NK-92 treated with Interleukin-12 subunit alpha and Interleukin-12 subunit beta, amount 100 ng/mL, for 24 hours (cell line): ENCODE data around the gene ZFP1.

Experiments used
- DNase-seq: peaks from one replicate; lab custom pipeline; 2025; lab: John Stamatoyannopoulos, UW

Gene ZFP1

DNA sequence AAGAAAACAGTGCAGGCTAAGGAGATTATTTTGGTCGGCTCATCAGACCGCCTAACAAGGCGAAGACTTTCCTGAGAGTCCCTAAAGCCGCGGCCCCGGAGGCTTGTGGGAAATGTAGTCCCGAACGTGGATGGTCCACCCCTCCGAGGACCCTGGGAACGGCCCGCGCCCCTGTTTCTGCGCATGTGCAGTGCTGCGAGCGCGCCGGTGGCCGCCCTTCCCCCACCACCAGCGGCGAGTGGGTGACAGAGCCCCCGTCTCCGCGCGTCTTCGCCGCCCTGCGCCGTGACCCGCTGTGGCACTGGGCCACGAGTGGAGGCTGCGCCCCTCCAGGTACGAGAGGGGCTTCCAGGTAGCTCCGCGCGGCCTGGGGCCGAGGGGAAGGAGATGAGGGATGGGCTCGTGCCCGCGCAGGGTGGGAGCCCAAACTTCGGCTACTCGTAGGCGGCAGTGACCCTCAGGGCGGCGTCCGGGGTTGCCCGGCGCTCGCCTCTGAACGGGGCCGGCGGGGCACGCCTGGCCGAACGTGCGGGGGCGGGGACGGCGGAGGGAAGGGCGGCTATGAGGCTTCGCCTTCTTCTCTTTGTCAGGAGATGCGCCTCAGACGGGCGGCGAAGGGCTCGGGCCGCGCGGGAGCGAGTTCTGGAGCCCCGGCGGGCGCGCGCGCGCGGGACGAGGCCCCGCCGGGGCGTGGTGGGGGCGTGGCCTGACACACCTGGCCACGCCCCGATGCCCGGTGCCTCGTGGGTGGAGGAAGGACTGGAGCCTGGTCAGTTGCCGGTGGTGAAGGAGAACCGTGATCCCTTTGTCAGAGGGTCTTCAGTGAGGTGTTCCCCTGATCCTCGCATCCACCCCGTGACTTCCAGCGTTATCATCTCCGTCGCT lies at the start of gene ZFP1:
ZFP1 (plus strand) TSS at position 214 of the 885 bp plus-strand sequence. CDS start 4,428 bp downstream, outside the sequence.
- DNase-seq, result peak; percentile 89

GRCh38 chr16:75099075-75099667 lies 49.2 kb upstream of the ZFP1 start:
- no peak for DNase-seq

GRCh38 chr16:75099738-75100602 lies 48.4 kb upstream of the ZFP1 start:
- no peak for DNase-seq

- DNase-seq, result no peak
These were observed 47.7 kb upstream of the ZFP1 start for GRCh38 chr16:75100603-75100990.

DNA sequence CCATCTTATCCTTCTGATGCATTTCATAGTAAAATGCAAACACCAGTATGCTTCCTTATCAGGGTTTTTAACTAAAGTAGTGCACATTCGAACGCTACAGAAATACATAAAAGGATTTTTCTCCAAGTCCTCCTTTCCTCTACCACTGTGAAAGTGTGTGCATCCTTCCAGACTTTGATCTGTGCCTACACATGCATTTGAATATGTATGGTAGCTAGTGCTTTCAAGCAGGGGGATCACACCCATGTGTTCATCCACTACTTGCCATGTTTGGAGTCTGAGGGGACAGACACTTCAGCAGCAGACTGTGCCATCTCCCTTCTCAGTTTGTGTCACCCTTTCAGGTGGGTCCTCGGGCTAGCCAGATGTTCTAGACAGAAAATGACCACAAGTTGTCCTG lies 46.7 kb upstream of the ZFP1 start:
- DNase-seq, result no peak

DNA sequence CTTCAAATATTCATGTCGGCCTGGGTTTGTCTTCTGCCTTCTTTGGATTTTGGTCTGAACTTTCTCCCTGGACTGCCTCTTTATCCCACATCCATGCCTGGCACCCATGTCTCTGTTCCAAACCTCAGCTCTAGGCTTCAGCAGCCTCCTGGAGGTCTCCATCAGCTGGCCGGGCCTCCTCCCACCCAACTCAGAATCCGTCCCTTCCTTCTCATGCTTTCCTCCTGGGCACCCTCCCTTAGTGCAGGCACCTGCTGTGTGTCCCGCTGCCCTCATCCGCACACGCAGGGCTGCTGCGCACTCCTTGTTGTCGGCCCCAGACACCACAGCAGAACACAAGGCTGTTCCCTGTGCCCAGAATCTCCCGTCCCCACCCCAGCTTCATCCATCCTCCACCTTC lies 45.7 kb upstream of the ZFP1 start:
- DNase-seq, result no peak

DNA sequence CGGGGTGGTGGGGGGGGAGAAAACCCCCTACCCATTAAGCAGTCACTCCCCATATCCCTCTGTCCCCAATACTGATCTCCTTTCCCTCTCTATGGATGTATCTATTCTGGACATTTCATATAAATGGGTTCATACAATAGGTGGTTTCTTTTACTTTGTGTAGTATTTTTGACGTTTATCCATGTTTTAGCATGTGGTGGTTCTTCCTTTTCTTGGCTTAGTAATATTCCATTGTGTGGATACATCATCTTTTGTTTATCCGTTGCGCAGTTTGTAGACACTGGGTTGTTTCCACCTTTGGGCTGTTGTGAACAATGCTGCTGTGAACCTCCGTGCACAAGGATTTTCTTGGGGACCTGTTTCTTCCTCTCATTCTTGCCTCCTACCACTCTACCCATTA lies 44.3 kb upstream of the ZFP1 start:
- no peak for DNase-seq

GRCh38 chr16:75104836-75105235 lies 43.5 kb upstream of the ZFP1 start:
- no peak for DNase-seq

- DNase-seq, result no peak
These were observed 42.8 kb upstream of the ZFP1 start for GRCh38 chr16:75105306-75106061.

DNA sequence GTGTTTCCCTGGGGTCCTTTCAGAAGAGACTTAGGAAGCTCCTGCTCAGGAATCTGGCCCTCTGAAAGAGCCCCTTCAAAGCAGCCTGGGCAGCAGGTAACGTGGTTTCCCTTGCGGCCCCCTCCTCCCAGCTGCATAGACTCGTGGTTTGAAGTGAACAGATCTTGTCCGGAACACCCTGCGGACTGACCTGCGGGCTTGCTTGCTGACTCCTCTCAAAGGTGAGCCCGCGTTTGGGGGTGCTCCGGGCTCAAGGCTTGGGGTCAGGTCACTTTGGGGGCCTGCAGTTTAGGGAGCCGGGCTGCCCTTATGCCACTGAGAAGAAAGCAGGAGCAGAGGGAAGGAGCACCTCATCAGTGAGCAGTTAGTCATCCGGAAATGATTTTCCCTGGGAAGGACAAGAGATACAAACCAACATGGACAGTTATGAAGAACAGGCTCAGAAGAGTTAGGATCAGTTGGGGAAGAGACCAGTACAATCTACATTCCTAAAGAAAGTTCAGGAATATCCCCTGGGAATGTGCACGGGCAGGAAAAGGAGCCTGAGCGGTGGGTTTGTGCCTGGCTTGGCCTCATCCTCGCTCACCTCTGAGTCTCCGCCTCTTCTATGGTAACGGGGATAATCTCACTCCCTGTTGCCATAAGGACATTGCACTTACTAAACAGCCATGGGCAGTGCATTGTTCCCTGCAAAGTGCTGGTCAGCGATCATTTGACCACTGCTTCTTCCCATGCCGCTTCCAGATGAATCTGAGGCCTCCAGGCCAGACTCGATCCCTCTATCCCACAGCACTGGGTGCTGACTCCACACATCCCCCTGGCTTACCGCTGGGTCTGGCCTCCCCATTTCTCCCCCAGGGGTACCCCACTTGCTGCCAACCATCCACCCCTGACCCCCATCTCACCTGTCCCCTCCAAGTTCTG lies 41.7 kb upstream of the ZFP1 start:
- DNase-seq, result no peak

- DNase-seq, result no peak
These were observed 40.8 kb upstream of the ZFP1 start for GRCh38 chr16:75107505-75107904.

GRCh38 chr16:75108792-75109731 lies 39.3 kb upstream of the ZFP1 start:
- no peak for DNase-seq

- no peak for DNase-seq
These were observed 38.5 kb upstream of the ZFP1 start for GRCh38 chr16:75109732-75110243.

DNA sequence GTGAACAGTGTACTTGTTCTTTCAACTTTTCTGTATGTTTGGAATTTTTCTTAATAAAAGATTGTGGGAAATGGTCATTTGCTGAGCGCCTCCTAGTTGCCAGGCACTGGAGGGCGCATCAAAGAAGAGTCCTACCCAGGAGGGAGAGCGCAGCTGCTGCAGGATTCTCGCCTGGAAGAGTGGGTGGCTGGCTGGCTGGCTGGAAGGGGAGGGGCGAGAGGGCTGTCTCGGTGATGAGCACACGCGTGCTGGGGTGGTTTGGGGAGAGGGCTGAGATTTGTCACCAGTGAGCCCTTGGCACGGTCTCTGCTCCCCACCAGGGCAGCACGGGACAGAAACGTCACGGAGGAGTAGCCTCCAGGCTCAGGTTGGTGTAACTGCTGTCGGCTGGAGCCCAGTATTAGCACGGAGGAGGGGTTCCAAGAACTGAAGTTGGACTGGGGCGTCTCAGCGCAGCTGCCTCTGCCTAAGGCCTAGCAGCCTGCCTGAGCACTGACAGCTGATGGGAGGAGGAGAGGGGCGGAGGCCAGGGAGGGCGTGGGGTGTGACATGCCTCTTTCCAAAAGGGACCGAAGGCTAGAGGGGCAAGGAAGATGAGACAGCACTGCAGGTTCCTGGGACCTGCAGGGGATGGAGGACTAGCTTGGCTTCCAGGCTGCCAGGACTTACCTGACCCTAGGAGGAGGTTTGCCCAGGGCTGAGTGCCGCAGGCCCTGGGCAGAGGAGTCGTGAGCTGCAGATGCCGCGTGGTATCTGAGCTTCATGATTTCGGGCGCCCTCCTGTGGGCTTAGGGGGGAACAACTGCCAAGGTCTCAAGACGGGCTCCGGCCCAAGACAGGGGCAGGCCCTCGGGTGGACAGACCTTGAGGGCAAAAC lies 37.4 kb upstream of the ZFP1 start:
- DNase-seq, result peak; percentile 56

GRCh38 chr16:75111514-75111940 lies 36.8 kb upstream of the ZFP1 start:
- no peak for DNase-seq

DNA sequence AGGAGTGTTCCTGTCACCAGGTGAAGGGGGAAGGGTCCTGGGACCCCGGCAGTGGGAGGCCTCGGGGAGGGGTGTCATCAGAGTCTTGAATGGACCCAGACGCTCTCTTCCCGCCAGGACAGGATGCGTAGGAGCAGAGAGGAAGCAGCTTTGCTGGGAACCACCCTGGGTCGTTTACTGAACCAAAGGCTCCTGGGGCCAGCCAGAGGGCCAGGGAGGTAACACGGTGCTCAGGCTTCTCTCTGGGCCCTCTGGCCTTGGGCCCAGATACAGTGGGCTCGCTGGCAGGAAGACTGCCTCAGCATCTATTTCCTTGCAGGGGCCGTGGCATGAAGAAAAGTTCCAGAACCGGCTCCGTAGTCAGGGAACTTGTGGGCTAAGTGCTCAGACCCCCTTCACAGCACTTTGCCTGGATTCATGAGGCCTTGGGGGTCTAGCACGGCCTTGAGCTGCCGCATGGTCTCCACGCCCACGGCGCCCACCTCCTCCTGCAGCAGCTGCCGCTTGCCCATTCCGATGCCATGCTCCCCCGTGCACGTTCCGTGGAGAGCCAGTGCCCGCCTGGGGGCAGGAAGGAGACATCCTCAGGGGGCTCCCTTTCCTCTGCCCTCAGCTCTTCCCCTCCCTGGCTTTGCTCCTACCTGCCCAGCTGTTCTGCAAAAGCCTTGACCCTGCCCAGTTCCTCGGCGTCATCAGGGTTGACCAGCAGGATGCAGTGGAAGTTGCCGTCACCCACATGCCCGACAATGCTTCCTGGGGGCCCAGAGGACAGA lies 36.2 kb upstream of the ZFP1 start:
- no peak for DNase-seq

DNA sequence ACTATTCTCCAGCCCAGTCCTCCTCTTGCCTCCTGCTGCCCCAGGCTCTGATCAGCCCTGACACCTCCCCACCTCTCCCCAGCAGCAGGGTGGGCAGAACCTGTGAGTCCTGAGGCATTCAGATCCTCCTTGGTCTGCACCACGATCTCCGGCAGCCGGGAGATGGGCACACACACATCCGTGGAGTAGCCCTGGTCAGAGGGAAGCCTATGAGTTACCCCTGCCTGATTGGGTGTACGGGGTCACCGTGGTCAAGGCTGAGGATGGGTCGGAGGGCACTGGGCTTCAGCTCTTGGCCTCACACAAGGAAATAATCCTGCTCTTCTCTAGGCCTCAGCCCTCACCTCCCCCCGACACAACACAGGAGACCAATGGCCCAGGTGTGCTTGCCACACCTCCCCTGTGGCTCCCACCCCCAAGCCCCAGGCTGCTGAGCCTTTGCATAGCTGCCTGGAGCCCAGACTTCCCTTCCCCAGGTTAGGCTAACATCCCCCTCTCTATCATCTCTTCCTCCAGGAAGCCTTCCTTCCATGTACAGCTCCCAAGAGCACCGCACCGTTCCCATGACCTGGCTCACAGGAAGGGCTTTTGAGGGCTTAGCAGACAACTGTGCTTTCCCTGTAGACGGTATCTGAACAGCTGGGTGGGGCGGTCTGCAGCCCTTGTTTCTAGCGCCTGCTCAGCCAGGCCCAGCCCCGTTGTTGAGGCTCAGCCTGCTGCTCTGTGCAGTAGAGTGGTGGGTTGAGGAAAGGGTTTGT lies 35.4 kb upstream of the ZFP1 start:
- no peak for DNase-seq
